Activated CD8-positive, alpha-beta T cell treated with anti-CD3 and anti-CD28 coated beads for 36 hours (primary cell): Measurements from ENCODE around the gene ZNF669. TPM values are rescaled to one million over a fixed set of nuclear protein-coding genes. Genes with fewer than 3 reads are reported as not detected.

Source experiments
- ATAC-seq: fragments of 200-7000 bp; cut with Tn5 transposase; one replicate; pipeline ENCODE4 v1.10.0; 2021; ENCODE audit warnings: mild to moderate bottlenecking, moderate library complexity
- CTCF ChIA-PET: fragments of 350-600 bp; sonication (Branson Sonifier 250); formaldehyde crosslinking; loops from one replicate; lab custom pipeline; 2021; ENCODE audit warnings: antibody characterized with exemption; lab: Charles Lee
- POLR2A ChIA-PET: fragments of 350-600 bp; sonication (Branson Sonifier 250); formaldehyde crosslinking; loops from one replicate; lab custom pipeline; 2021; ENCODE audit warnings: antibody characterized with exemption; lab: Charles Lee
- DNase-seq: peaks from one replicate; pipeline ENCODE4 v3.0.0-alpha.2; 2020
- H3K27ac Mint-ChIP-seq: one replicate; pipeline ENCODE4 v1.8.0; 2021; ENCODE audit warnings: mild to moderate bottlenecking, mixed read lengths
- H3K27me3 Mint-ChIP-seq: one replicate; pipeline ENCODE4 v1.8.0; 2021; ENCODE audit warnings: mixed read lengths
- H3K36me3 Mint-ChIP-seq: one replicate; pipeline ENCODE4 v1.8.0; 2021; ENCODE audit warnings: low read depth, mixed read lengths
- H3K4me1 Mint-ChIP-seq: one replicate; pipeline ENCODE4 v1.8.0; 2021; ENCODE audit warnings: low read depth, mixed read lengths
- H3K4me3 Mint-ChIP-seq: one replicate; pipeline ENCODE4 v1.8.0; 2021; ENCODE audit warnings: mild to moderate bottlenecking, moderate library complexity, mixed read lengths
- H3K9me3 Mint-ChIP-seq: one replicate; pipeline ENCODE4 v1.8.0; 2021; ENCODE audit warnings: mixed read lengths
- intact Hi-C: fragments of 100-400 bp; cut with micrococcal nuclease; formaldehyde crosslinking; loops from one replicate; pipeline ENCODE4 v1.10.0; 2022
- total RNA-seq, 2 experiments: library from RNA; stranded (reverse); gene quantifications; one replicate each; pipeline ENCODE4 v1.2.3, GENCODE V29; 2021
- TF ChIP-seq, protein P1 (sequence below): fragments of 200-600 bp; IDR thresholded peaks from one replicate; pipeline ENCODE4 v1.8.0; 2022; ENCODE audit warnings: antibody characterized with exemption, mild to moderate bottlenecking

The ZNF669 gene
- total RNA-seq, 2 experiments from 2014 or later, result 7.6 to 8.0 TPM

DNA sequence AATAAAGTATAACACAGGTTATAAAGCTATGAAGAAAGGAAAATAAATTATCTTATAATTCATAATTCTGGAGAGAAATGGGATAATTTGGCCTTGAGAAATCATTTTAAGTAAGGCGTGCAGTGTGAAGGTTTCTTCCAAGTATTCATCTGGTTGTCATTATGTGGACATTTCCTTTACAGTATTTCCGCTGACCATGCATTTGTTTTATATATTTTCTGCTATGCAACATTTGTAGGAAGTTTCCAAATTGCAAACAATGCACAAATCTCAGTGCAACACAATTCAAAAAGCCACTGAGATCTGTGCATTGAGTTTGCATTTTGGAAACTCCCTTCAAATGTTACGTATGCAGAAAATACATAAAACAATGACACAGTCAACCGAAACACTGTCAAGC, 43.4 kb downstream of the ZNF669 start:
- TF ChIP-seq, protein P1, sequence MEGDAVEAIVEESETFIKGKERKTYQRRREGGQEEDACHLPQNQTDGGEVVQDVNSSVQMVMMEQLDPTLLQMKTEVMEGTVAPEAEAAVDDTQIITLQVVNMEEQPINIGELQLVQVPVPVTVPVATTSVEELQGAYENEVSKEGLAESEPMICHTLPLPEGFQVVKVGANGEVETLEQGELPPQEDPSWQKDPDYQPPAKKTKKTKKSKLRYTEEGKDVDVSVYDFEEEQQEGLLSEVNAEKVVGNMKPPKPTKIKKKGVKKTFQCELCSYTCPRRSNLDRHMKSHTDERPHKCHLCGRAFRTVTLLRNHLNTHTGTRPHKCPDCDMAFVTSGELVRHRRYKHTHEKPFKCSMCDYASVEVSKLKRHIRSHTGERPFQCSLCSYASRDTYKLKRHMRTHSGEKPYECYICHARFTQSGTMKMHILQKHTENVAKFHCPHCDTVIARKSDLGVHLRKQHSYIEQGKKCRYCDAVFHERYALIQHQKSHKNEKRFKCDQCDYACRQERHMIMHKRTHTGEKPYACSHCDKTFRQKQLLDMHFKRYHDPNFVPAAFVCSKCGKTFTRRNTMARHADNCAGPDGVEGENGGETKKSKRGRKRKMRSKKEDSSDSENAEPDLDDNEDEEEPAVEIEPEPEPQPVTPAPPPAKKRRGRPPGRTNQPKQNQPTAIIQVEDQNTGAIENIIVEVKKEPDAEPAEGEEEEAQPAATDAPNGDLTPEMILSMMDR, result no peak
- no peak overlapping the region for H3K27ac Mint-ChIP-seq
- CTCF ChIA-PET, result no interaction called here
- peaks cover 65% of the 10 kb centered on the region for H3K36me3 Mint-ChIP-seq
- H3K9me3 Mint-ChIP-seq, result peaks cover 56% of the 10 kb centered on the region
- no peaks in the 10 kb centered on the region for H3K27me3 Mint-ChIP-seq
- ATAC-seq (no peak), DNase-seq (no peak)
- POLR2A ChIA-PET, result no interaction called here
- no peak overlapping the region for H3K4me3 Mint-ChIP-seq
- H3K4me1 Mint-ChIP-seq, result peaks cover 10% of the 10 kb centered on the region
- intact Hi-C loops, result no loop called here

DNA sequence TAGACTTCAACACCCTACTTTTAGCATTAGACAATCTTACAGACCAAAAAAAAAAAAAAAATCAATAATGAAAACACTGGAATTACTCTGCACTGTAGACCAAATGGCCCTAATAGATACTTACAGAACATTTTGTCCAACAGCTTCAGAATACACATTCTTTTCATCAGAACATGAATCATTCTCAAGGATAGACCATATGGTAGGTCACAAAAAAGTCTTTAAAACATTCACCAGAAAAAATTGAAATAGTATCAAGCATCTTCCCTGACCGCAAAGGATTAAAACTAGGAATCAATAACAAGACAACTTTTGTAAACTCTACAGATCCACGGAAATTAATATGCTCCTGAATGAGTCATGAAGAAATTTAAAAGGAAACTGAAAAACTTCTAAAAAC, 48.1 kb downstream of the ZNF669 start:
- no peak for DNase-seq
- intact Hi-C loops, result no loop called here
- peaks cover 16% of the 10 kb centered on the region for H3K4me1 Mint-ChIP-seq
- H3K36me3 Mint-ChIP-seq, result peaks cover 65% of the 10 kb centered on the region
- no peaks in the 10 kb centered on the region for H3K27me3 Mint-ChIP-seq
- TF ChIP-seq, protein P1, result no peak
- peaks cover 69% of the 10 kb centered on the region for H3K9me3 Mint-ChIP-seq
- ATAC-seq, result no peak
- CTCF ChIA-PET, result no interaction called here
- H3K27ac Mint-ChIP-seq, result no peak overlapping the region
- no peak overlapping the region for H3K4me3 Mint-ChIP-seq
- POLR2A ChIA-PET, result no interaction called here

DNA sequence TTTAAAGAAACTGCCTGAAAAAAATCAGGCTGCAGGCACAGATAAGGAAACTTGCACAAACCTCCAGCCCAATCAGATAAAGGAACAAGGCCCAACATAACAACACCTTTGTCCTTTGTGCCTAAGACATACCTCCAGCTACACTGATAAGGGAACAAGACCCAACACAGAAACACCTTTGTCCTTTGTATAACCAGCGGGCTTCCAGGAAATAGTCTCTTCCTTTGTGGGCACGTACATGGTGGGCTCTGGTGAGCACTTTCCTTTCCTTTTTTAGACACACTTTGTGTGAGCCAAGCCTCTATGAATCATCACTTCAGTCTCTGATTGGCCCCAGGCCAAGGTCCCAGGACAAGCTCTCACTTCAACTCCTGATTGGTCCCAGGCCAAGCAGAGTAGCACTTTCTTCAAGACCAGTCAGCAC, 49.2 kb downstream of the ZNF669 start:
- H3K27me3 Mint-ChIP-seq, result no peaks in the 10 kb centered on the region
- TF ChIP-seq, protein P1, result no peak
- peaks cover 75% of the 10 kb centered on the region for H3K9me3 Mint-ChIP-seq
- intact Hi-C loops, result no loop called here
- H3K36me3 Mint-ChIP-seq, result peaks cover 67% of the 10 kb centered on the region
- H3K4me3 Mint-ChIP-seq, result no peak overlapping the region
- POLR2A ChIA-PET, result interaction anchor here (1.0 kb wide), 1 partner anchor 24 kb away, joined by 3 read pairs; the partner anchor contains the start of gene ZNF670
- H3K27ac Mint-ChIP-seq, result peak overlapping the region; percentile 9
- DNase-seq, result peak; percentile 51
- H3K4me1 Mint-ChIP-seq, result peaks cover 16% of the 10 kb centered on the region
- CTCF ChIA-PET, result interaction anchor here (1.2 kb wide), 1 partner anchor 91 kb away, joined by 3 read pairs; no protein-coding TSS in a partner anchor
- peak; percentile 81 for ATAC-seq

Other genes starting within 250 kb of the ZNF669 start
- gene AHCTF1, start 172.4 kb downstream of the ZNF669 start, total RNA-seq, result 10 to 100 TPM; 42.4 to 45.3 TPM
- gene ZNF695, start 96.3 kb downstream of the ZNF669 start, total RNA-seq, result 1 to 10 TPM; 1.1 to 2.6 TPM
- gene ZNF670, start 25.5 kb downstream of the ZNF669 start, total RNA-seq, result 1 to 10 TPM; 3.3 to 4.0 TPM
- gene ZNF124, start 67.7 kb upstream of the ZNF669 start, total RNA-seq, result 10 to 100 TPM; 15.5 to 16.8 TPM
- gene VN1R5, start 151.7 kb upstream of the ZNF669 start, total RNA-seq, result not detected
- gene ZNF496, start 227.5 kb upstream of the ZNF669 start, total RNA-seq, result 10 to 100 TPM; 27.5 to 28.0 TPM